Fibroblast of lung (primary cell): ENCODE data around the gene TRAP1.

Experiments
- CTCF ChIP-seq, 2 donors: IDR thresholded peaks in 1 of 2; conservative IDR thresholded peaks in 1 of 2; 1 replicate in 1 of 2; 2 replicates in 1 of 2; pipeline ENCODE4 v1.5.1; 2011 to 2012; ENCODE audit warnings: low read length in 2 of 2, control low read depth in 1 of 2, inconsistent platforms in 1 of 2, low read depth in 1 of 2, mild to moderate bottlenecking in 1 of 2
- EZH2 ChIP-seq: IDR thresholded peaks from 2 replicates; pipeline ENCODE4 v1.5.1; 2012; ENCODE audit warnings: low read length, control low read depth, mild to moderate bottlenecking; ENCODE audit errors: missing control alignments

GRCh38 chr16:3728424-3729160, 11.3 kb upstream of the TRAP1 start:
- TF ChIP-seq CTCF (conservative IDR thresholded peaks at IDR 0.05 in 1 of 2, IDR thresholded peaks at IDR 0.05 in 1 of 2; ENCODE audit: low read depth in 1 of 2, low read length in 2 of 2) (no peak), EZH2 (no peak)
